Measurements from ENCODE around the gene RP2.
A peak's percentile ranks its signal among the peaks of the same experiment; 100 is the strongest.

Gene RP2

GRCh38 chrX:46836701-46837557 lies at the start of gene RP2:
Gene RP2 (plus strand): TSS chrX:46837043. CDS start chrX:46837101, 58 bp downstream.
- DNase-seq (ENCODE audit: low read depth): peak; percentile 58

DNA sequence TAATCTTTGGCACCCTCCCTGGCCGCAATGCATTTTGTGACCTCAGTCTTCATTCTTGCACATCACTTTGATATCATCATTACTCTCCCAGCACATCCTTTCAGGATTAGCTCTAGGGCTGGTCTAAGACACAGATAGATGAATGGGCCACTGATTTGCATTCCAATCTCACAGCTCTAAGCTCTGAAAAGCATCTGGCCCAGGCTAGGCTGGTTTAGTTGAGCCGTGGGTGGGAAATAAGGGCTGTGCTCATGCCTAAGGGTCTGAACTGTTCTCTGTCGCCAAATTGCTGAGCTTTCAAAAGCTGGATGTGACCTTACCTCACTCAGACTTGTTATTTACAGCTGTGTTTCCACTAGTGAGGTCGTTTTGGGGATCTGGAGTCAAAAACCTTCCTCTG lies 47.9 kb upstream of the RP2 start:
- no peak for DNase-seq (ENCODE audit: low read depth)

DNA sequence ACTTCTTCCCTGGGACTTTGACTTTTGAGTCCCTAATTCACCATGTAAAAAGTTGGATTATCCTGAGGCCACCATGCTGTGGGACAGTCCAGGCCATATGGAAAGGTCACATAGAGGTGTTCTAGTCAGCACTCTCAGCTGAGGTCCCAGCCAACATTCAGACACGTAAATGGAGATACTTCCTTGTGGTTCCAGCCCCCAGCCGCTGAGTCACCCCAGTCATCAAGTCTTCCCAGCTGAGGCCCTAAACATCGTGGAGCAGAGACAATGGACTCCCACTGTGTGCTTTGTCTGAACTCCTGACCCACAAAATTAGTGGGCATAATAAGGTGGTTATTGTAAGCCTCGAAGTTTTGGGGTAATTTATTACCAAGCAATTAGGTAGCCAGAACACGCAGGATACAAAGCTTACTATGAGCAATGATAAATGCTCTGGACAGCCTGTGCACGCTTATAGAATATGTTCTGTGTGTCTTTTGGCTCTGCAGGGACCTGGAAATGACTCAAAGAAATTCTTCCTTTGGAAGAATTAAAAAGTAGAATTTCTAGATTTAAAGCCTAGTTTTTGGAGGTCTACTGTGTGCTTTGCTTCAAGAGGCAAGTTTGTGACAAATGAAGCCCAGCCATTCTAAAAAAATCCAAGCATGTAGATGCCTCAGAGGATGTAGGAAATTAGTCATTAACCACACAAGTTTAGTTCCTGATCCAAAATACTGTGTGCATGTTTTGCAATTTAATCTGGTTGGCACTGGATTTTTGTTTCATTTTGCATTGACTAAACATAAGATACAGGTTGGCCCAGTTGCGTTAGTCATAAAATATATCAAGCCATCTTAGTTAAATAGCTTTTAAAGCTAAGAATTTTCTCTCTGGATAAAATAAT lies 44.7 kb upstream of the RP2 start:
- peak; percentile 83 for DNase-seq (ENCODE audit: low read depth)

- DNase-seq (ENCODE audit: low read depth): no peak
Measured at GRCh38 chrX:46792810-46793188, 44.0 kb upstream of the RP2 start.

DNA sequence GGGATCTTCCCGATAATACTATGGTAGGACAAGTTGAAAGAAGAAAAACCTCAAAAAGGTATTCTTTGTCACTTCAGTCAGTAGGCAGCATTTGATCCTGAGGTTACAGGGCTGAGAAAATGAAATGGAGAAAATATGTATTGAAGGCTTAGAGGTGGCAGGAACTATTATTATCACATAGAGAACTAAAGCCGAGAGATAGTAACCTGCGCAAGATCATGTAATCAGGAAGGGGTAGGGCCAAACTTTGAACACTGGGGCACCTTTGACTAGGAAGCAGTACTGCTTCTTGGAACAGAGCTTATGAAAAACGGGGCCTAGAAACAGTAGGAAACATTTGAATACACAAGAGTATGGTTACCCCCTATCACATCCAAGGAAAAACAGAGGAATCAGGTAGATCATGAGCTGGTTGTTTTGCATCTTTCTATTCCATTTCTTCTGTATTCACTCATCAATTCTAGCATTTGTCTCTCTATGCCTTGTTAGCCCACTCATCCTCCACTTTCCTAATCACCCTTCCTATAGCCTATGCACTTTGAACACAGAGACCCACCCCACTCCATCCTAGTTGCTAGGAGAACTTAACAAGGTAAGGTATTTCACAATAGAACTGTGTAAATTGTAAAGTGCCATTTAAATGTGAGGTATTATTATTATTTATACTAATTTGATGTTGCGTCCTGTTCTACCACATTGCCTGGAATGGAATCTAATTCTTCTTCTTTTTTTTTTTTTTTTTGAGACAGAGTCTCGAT lies 43.3 kb upstream of the RP2 start:
- no peak for DNase-seq (ENCODE audit: low read depth)

- DNase-seq (ENCODE audit: low read depth): peak; percentile 26
Measured at GRCh38 chrX:46796574-46797191, 40.2 kb upstream of the RP2 start.

GRCh38 chrX:46803140-46803539 lies 33.7 kb upstream of the RP2 start:
- no peak for DNase-seq (ENCODE audit: low read depth)

DNA sequence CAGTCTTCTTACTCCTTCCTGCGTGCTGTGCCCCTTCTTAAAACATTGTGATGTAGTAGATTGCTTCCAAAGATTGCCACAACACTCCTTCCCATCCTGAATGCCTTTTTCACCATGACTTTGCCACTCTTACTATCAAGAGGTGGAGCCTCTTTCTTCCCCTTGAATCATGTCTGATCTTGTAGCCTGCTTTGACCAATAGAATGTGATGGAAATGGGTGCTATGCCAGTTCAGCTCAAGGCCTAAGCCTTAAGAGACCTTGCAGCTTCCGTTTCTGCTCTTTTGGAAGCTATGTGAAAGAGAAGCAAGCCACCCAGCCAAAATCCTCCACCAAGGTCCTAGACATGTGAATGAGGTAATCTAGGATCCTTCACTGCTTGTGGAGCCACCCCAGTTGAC lies 31.6 kb upstream of the RP2 start:
- DNase-seq (ENCODE audit: low read depth): no peak

GRCh38 chrX:46811121-46811520 lies 25.7 kb upstream of the RP2 start:
- DNase-seq (ENCODE audit: low read depth): no peak

DNA sequence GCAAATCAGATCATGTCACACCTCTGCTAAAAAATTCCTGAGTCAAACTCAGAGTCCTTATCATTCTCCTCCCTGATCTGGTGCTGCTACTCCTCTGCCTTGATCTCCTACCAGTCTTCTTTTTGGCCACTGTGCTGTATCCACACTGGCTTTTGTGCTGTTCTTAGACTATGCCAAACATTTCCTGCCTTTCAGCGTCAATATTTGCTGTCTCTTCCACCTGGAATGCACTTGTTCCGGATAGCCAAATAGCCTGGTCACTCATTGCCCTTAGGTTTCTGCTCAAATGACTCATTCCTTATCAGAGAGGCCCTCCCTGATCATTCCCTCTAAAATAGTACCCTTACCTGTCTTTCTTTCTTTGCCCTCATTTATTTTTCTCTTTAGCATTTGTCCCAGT lies 24.4 kb upstream of the RP2 start:
- no peak for DNase-seq (ENCODE audit: low read depth)

DNA sequence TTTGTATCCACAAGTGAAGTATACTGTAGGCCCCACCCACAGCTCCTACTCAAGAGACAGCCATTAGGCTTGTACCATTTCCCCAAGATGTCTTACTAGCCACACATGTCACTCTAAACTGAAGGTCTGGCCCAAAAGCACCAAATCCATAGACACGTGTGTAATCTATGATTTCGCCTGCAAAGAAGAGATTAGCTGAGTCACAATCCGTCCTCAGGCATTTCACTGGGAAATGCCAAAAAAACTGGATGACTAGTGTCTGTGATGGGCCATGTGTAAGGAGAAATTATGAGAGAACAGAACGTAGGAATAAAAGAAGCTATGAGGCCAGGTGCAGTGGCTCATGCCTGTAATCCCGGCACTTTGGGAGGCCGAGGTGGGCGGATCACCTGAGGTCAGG lies 21.9 kb upstream of the RP2 start:
- DNase-seq (ENCODE audit: low read depth): no peak

- no peak for DNase-seq (ENCODE audit: low read depth)
Measured at GRCh38 chrX:46819136-46819535, 17.7 kb upstream of the RP2 start.

- DNase-seq (ENCODE audit: low read depth): no peak
Measured at GRCh38 chrX:46820391-46821100, 16.3 kb upstream of the RP2 start.

DNA sequence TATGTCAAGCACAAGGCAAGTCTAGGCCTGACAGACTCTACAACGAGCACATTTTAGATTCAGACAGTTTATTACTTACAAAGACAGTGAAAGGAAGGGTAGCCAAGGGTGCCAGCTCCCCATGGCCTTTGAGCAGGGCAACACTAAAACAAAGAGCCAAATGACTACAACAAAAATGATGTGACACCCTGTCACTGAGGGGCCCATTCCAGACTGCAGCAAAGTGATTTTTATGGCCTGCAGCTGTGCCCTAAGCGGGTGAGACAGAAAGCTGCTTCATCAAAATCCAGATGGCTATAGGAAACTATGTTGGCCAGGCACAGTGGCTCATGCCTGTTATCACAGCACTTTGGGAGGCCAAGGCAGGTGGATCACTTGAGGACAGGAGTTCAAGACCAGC lies 13.4 kb upstream of the RP2 start:
- DNase-seq (ENCODE audit: low read depth): no peak

- no peak for DNase-seq (ENCODE audit: low read depth)
Measured at GRCh38 chrX:46831765-46832327, 5.0 kb upstream of the RP2 start.

DNA sequence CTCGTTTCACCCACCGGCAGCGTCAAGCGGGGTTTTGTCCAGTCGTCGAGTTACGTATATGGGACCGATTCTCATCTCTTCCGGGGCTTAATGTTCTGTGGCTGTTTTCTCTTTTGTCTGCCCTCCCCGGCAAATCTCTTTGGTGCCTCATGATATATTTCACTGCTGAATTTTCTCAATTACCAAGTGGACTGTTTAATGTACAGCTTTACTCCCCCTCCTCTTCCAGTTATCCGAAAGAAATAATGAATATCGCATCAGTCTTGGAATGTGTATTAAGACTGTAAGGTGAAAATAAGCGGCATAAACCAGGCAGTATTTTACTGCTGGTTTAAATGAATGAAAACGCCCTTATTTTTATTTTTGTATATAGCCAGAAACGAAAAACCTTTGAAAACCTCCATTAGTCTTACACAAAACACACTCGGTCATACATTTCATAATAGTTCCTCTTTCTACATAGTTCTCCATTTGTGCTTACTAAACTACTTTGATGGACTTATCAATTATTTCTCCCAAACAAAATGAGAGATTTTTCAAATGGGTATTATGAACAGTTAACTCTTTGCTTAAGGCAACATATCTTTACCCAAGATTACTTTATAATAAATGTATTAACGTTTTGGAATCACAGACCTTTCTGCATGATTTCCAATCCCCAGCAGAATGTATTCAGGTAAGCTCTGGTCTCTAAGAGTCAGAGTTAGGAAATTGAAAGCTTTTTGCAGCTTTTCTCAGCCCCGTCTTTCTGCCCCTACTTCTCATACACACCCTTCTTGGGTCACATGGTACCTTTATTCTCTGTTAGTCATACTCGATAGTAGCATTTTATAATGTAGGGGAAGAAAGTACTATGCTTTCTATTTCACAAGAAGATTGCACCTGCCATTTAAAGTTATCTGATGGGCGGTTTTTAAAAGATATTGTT lies 979 bp downstream of the RP2 start:
- DNase-seq (ENCODE audit: low read depth): no peak

- DNase-seq (ENCODE audit: low read depth): no peak
Measured at GRCh38 chrX:46838486-46838870, 1.6 kb downstream of the RP2 start.

GRCh38 chrX:46838974-46839480 lies 2.2 kb downstream of the RP2 start:
- DNase-seq (ENCODE audit: low read depth): no peak

- DNase-seq (ENCODE audit: low read depth): no peak
Measured at GRCh38 chrX:46840946-46841345, 4.1 kb downstream of the RP2 start.

DNA sequence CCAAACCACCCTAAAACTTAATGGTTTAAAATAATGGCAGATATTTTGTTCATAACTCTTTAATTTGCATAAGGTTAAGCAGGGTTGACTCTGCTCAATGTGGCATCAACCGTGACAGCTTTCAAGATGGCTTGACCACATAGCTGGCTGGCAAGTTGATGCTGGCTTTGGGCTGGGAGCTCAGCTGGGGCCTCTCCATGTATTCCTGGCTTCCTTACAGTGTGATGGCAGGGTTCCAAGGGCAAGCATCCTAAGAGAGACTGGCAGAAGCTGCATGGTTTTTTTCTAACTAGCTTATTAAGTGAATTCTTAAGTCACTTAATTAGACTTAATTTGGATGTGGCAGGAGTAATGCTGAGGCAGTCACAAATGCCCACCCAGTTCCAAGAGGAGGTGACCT lies 4.5 kb downstream of the RP2 start:
- no peak for DNase-seq (ENCODE audit: low read depth)

All from HS-5 (cell line).